Measurements from ENCODE around the gene RNF214.

Gene RNF214

DNA sequence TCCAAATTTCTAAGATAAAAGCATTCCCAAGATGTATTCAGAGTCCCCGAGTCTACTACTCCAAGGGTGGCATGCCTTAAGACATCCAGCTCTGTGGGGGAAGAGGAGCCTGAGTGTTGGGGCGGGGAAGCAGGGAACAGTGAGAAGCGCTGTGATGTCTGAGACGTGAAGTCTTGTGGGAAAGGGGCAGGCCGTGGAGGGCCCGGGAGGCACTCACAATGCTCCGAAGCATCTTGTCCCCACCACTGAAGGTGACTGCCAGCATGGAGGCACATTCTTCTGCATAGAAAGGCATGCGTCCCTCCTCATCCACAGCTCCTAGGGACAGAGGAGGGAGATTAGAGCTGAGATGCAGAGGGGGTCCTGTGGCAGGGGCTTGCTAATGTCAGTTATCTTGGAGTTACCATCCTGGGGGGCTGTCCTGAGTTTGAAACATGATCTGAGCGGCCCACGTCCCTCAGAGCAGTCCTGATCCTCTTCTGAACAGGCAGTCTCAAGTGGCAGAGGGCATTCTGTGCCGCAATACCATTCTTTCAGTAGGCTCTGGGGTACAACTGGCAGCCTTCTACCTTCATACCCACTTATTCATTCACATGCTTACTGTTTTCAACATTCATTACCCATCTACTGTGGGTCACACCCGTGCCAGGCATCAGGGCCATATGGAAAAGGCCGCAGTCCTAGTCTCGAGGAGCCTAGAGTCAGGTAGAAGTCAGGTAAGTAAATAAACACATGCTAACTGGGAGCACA lies 9.3 kb upstream of the RNF214 start:
- no peak for ATAC-seq

DNA sequence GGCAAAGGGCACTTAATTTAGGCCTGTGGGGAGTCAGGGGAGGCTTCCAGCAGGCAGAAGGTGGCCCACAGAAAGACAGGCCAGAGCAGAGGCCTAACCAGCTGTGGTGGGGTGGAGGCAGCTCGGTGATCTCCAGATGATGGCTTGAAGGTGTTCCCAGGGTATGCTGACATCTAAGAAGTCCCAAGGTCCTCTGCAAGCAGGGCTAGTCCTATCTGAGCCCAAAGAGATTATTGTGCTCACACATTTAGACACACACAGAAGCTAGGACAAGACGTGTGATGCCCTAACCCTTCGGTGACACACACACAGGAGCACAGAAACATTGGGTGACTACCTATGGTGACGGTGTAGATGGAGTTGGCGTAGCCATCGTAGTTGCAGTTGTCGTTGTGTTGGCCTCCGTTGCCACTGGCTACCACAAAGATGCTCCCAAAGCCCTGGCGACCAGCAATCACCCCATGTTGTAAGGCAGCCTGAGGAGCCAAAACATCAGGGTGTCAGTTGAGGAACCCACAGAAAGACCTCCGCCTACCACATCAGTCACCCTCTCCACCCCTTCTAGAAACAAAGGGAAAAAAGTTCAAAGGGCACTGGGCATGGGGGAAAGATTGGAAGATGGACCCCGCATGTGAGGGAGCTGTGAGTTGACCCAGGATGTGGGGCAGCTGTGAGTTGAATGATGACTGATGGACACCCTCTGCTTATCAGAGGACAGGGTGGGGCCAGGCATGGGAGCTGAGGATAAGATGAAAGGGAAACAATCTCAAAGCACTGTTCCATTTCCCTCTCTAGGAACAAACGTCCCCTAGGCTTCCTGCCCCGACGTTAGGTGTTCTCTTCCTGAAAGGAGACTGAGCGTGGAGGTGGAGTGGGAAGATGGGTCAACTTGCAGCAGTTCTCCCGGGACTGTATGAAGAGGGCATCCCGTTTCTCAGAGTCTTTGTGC lies 8.5 kb upstream of the RNF214 start:
- TF ChIP-seq ESRRG (CRISPR knock-in tag; IDR thresholded peaks at IDR 0.05) (no peak), ZFP30 (CRISPR knock-in tag; IDR thresholded peaks at IDR 0.05) (no peak), ZNF565 (CRISPR knock-in tag; conservative IDR thresholded peaks at IDR 0.05; ENCODE audit: low read depth) (no peak), ZC3H10 (CRISPR knock-in tag; IDR thresholded peaks at IDR 0.05) (no peak), GLIS3 (CRISPR knock-in tag; IDR thresholded peaks at IDR 0.05) (no peak), SNAI2 (CRISPR knock-in tag; IDR thresholded peaks at IDR 0.05) (no peak), PPARA (CRISPR knock-in tag; IDR thresholded peaks at IDR 0.05; ENCODE audit: borderline replicate concordance) (no peak), ZNF8 (CRISPR knock-in tag; IDR thresholded peaks at IDR 0.05) (no peak), CSDC2 (CRISPR knock-in tag; IDR thresholded peaks at IDR 0.05) (no peak), TOX (CRISPR knock-in tag; IDR thresholded peaks at IDR 0.05; ENCODE audit: borderline replicate concordance) (no peak), ISL1 (CRISPR knock-in tag; IDR thresholded peaks at IDR 0.05) (no peak), ZFP3 (CRISPR knock-in tag; IDR thresholded peaks at IDR 0.05) (no peak)
- TF ChIP-seq, protein P1, sequence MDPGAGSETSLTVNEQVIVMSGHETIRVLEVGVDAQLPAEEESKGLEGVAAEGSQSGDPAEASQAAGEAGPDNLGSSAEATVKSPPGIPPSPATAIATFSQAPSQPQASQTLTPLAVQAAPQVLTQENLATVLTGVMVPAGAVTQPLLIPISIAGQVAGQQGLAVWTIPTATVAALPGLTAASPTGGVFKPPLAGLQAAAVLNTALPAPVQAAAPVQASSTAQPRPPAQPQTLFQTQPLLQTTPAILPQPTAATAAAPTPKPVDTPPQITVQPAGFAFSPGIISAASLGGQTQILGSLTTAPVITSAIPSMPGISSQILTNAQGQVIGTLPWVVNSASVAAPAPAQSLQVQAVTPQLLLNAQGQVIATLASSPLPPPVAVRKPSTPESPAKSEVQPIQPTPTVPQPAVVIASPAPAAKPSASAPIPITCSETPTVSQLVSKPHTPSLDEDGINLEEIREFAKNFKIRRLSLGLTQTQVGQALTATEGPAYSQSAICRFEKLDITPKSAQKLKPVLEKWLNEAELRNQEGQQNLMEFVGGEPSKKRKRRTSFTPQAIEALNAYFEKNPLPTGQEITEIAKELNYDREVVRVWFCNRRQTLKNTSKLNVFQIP (CRISPR knock-in tag; IDR thresholded peaks at IDR 0.05; ENCODE audit: borderline replicate concordance, low read depth): no peak
- TF ChIP-seq, protein P2, sequence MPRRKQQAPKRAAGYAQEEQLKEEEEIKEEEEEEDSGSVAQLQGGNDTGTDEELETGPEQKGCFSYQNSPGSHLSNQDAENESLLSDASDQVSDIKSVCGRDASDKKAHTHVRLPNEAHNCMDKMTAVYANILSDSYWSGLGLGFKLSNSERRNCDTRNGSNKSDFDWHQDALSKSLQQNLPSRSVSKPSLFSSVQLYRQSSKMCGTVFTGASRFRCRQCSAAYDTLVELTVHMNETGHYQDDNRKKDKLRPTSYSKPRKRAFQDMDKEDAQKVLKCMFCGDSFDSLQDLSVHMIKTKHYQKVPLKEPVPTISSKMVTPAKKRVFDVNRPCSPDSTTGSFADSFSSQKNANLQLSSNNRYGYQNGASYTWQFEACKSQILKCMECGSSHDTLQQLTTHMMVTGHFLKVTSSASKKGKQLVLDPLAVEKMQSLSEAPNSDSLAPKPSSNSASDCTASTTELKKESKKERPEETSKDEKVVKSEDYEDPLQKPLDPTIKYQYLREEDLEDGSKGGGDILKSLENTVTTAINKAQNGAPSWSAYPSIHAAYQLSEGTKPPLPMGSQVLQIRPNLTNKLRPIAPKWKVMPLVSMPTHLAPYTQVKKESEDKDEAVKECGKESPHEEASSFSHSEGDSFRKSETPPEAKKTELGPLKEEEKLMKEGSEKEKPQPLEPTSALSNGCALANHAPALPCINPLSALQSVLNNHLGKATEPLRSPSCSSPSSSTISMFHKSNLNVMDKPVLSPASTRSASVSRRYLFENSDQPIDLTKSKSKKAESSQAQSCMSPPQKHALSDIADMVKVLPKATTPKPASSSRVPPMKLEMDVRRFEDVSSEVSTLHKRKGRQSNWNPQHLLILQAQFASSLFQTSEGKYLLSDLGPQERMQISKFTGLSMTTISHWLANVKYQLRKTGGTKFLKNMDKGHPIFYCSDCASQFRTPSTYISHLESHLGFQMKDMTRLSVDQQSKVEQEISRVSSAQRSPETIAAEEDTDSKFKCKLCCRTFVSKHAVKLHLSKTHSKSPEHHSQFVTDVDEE (CRISPR knock-in tag; IDR thresholded peaks at IDR 0.05): no peak
- TF ChIP-seq, protein P3, sequence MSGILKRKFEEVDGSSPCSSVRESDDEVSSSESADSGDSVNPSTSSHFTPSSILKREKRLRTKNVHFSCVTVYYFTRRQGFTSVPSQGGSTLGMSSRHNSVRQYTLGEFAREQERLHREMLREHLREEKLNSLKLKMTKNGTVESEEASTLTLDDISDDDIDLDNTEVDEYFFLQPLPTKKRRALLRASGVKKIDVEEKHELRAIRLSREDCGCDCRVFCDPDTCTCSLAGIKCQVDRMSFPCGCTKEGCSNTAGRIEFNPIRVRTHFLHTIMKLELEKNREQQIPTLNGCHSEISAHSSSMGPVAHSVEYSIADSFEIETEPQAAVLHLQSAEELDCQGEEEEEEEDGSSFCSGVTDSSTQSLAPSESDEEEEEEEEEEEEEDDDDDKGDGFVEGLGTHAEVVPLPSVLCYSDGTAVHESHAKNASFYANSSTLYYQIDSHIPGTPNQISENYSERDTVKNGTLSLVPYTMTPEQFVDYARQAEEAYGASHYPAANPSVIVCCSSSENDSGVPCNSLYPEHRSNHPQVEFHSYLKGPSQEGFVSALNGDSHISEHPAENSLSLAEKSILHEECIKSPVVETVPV (CRISPR knock-in tag; IDR thresholded peaks at IDR 0.05): no peak
- TF ChIP-seq, protein P4, sequence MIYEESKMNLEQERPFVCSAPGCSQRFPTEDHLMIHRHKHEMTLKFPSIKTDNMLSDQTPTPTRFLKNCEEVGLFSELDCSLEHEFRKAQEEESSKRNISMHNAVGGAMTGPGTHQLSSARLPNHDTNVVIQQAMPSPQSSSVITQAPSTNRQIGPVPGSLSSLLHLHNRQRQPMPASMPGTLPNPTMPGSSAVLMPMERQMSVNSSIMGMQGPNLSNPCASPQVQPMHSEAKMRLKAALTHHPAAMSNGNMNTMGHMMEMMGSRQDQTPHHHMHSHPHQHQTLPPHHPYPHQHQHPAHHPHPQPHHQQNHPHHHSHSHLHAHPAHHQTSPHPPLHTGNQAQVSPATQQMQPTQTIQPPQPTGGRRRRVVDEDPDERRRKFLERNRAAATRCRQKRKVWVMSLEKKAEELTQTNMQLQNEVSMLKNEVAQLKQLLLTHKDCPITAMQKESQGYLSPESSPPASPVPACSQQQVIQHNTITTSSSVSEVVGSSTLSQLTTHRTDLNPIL (CRISPR knock-in tag; IDR thresholded peaks at IDR 0.05; ENCODE audit: low read depth): no peak
- ATAC-seq: no peak

More for the DNA sequence above, 9.3 kb upstream of the RNF214 start:
- TF ChIP-seq, protein P1 (CRISPR knock-in tag; IDR thresholded peaks at IDR 0.05; ENCODE audit: borderline replicate concordance, low read depth): no peak
- TF ChIP-seq ZNF70 (CRISPR knock-in tag; IDR thresholded peaks at IDR 0.05) (no peak), ZNF8 (CRISPR knock-in tag; IDR thresholded peaks at IDR 0.05) (no peak), BACH2 (CRISPR knock-in tag; IDR thresholded peaks at IDR 0.05; ENCODE audit: borderline replicate concordance) (no peak)
- TF ChIP-seq, protein P2 (CRISPR knock-in tag; IDR thresholded peaks at IDR 0.05): no peak

All from SK-N-SH treated with all-trans-retinoic acid at 6 μM for 48 hours (cell line).